AG09309 (cell line): Measurements from ENCODE around the gene AGAP3.

Experiments
- DNase-seq: peaks from one replicate; pipeline ENCODE4 v3.0.0-alpha.2; 2010; ENCODE audit warnings: low read depth
- H3K4me3 ChIP-seq: 2 replicates; pipeline ENCODE4 v1.5.1; 2011; ENCODE audit warnings: mild to moderate bottlenecking, low read depth, low read length, moderate library complexity; ENCODE audit not compliant: control insufficient read depth
- CTCF ChIP-seq: IDR thresholded peaks from 2 replicates; pipeline ENCODE4 v1.5.1; 2011; ENCODE audit warnings: mild to moderate bottlenecking, low read depth, low read length, inconsistent platforms; ENCODE audit not compliant: insufficient read depth, control insufficient read depth; ENCODE audit errors: missing control alignments

Gene AGAP3

GRCh38 chr7:151134743-151135524 lies 48.7 kb downstream of the AGAP3 start:
- no peak for DNase-seq
- TF ChIP-seq CTCF = no peak
- H3K4me3 ChIP-seq = no peak overlapping the region

- no peak overlapping the region for H3K4me3 ChIP-seq
- no peak for DNase-seq
- TF ChIP-seq CTCF = no peak
Measured at GRCh38 chr7:151135525-151135845, 49.2 kb downstream of the AGAP3 start.

GRCh38 chr7:151135866-151136843 lies 49.9 kb downstream of the AGAP3 start:
- TF ChIP-seq CTCF = no peak
- no peak overlapping the region for H3K4me3 ChIP-seq
- no peak for DNase-seq

- DNase-seq = no peak
- no peak overlapping the region for H3K4me3 ChIP-seq
- TF ChIP-seq CTCF = no peak
Measured at GRCh38 chr7:151137076-151137675, 50.9 kb downstream of the AGAP3 start.

GRCh38 chr7:151137791-151138152 lies 51.5 kb downstream of the AGAP3 start:
- no peak for DNase-seq
- no peak overlapping the region for H3K4me3 ChIP-seq
- TF ChIP-seq CTCF = no peak

- DNase-seq = no peak
- H3K4me3 ChIP-seq = no peak overlapping the region
- no peak for TF ChIP-seq CTCF
Measured at GRCh38 chr7:151138153-151138851, 52.0 kb downstream of the AGAP3 start.
